GM18909 (cell line): ENCODE measurements around the gene PMP22.

Source experiments
- ATAC-seq: cut with Tn5 transposase; IDR thresholded peaks from one replicate; pipeline ENCODE4 v1.9.1; 2021; ENCODE audit warnings: mild to moderate bottlenecking; ENCODE audit not compliant: unreplicated experiment, poor library complexity

PMP22 gene

DNA sequence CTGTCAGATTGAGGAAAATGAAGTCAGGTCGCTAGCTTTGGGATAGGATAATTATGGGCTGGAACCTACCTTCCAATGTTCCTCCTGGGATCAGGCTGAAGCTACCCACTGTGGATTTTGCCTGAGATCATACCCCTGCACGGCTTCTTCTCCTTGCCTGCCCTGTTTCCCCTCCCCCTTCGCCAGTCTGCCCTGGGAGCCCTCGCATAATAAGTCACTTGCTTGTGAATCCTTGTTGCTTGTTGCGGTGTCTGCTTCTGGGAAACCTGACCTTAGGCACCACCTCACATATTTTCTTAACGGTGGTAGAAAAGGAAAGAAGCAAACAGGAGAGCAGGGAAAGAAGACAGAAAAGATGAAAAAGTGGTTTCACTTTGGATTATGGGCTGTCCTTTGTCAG lies 13.3 kb upstream of the PMP22 start:
- no peak for ATAC-seq

GRCh38 chr17:15274017-15274416 lies 8.9 kb upstream of the PMP22 start:
- ATAC-seq: no peak

DNA sequence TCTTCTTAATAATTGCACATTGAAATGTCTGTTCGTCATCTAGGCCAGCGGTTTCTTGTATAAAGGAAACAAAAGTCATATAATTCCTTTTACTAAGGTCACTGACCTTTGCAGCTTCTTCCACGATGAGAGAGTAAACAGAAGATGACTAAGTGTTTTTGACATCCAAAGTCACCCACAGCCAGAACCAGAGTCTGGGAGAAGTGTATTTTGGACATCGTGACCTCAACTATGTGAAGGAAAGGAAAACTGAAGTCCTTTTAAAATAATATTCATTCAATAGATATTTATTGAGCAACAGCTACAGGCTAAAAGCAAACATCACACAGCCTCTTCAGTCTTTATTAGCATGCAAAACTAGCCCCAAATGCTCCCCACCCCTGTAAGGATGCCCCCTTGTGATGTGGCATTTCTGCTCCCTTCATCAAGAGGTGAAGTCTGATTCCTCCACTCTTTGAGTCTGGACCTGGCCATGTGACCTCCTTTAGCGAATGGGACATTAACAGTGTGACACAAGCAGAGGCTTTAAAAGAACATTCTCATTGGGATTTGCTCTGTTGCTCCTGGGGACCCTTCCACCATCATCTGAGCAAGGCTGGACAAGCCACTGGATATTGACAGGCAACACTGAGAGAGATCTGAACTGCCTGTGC lies 8.1 kb upstream of the PMP22 start:
- ATAC-seq: no peak

- no peak for ATAC-seq
Measured at GRCh38 chr17:15271741-15272140, 6.6 kb upstream of the PMP22 start.

- no peak for ATAC-seq
Measured at GRCh38 chr17:15270628-15271381, 5.7 kb upstream of the PMP22 start.

DNA sequence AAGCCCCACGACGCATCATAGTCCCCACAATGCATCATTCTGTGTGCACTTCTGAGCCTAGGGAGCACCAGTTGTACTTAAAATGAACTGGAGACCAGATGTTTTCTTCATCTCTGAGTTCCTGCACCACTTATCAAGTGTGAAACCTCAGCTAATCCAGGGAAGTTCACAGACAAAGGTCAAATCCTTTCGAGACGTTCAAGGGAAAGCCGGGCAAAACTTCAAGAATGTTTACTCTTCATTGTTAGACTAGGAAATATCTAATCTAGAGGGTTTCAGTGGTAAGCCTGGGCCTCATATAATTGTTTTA lies 4.6 kb upstream of the PMP22 start:
- ATAC-seq: no peak

- ATAC-seq: no peak
Measured at GRCh38 chr17:15269087-15269779, 4.1 kb upstream of the PMP22 start.

GRCh38 chr17:15268461-15268860 lies 3.3 kb upstream of the PMP22 start:
- ATAC-seq: no peak

DNA sequence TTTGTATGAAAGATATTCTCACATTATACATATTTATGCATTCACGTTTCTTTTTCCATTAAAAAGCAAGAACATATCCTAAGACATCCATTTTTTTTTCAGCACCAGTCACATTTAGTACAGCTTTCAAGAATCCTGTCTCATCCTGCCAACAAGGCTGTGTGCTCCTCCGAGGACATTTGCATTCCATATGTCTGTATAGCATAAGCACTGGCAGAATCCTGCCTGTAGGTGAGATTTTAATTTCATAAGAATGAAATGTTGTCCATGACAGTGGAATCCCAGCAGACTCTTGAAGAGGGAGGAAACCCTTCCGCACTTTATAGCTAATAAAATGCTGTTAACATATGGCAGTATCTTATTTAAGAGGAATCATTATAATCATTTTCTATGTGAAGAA lies 2.9 kb upstream of the PMP22 start:
- ATAC-seq: no peak

DNA sequence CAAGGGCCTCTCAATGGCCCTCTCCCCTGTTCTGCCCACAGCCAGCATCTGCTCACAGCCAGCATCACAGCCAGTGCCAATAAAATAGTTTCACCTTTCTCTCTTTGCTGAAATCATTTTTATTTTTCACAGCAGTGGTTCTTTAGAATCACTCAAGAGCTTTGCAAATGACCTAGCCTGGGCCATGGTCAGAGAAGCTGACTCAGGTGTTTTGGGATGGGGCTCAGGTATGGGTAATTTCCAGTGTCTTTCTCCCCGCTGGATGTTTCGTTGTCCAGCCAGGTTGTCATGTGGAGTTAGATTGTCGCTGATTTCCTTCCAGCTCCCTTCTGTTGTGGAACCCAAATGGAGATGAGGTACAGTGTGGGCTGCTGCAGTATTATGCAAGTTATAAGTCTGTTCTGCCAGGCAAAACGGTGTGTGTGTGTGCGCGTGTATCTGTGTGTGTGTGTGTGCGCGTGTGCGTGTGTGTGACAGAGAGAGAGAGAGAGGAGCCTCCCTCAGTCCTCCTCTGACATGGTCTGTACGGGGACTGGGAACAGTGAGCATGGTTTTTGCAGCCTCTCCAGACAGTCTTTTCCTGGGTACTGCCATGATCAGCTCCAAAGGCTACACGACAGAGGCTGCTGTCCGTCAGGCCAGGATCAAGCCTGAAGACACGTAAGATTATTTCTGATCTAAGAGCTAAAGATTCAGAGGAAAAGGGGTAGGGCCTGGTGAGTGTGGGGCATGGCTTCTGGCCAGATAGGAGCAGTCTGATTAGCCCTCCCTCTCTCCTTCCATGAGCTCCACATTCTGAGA lies 1.4 kb upstream of the PMP22 start:
- ATAC-seq: no peak

DNA sequence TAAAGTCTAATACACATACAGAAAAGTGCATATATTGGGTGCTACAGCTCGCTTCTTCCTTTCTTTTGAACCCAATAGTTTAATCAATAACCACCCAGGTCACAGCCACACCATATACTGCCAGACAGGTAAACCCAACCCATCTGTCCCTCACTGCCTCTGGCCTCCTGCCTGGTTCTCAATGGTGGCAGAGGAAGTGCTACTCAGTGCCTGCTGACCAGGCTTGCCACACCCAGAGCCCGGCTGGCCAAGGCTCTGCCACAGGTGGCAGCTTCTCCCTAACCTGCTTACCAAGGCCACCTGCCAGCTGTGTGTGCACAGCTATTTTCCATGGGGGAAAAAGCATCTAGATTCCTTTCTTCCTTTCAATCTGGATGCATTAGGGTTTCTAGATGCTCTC lies 584 bp downstream of the PMP22 start:
- ATAC-seq: no peak

- ATAC-seq: no peak
Measured at GRCh38 chr17:15263680-15264079, 1.4 kb downstream of the PMP22 start.

DNA sequence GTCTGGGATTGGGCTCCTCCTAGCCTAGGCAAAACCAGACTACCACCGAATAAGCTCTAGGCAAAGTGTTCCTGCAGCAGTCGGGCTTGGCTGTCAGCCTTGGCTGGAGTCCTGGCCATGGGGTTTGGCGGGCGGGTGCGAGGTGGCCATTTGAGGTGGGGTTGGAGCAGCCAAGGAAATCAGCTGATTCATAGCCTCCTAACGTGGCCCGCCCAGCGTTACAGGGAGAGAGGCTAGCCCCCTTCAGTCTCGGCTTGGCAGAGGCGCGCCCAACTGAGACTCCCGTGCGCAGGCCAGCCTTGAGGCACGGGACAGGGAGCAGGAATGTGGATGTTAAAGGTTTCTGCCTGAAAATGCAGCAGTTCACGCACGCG lies 1.9 kb downstream of the PMP22 start:
- no peak for ATAC-seq

- no peak for ATAC-seq
Measured at GRCh38 chr17:15262291-15263205, 2.6 kb downstream of the PMP22 start.

DNA sequence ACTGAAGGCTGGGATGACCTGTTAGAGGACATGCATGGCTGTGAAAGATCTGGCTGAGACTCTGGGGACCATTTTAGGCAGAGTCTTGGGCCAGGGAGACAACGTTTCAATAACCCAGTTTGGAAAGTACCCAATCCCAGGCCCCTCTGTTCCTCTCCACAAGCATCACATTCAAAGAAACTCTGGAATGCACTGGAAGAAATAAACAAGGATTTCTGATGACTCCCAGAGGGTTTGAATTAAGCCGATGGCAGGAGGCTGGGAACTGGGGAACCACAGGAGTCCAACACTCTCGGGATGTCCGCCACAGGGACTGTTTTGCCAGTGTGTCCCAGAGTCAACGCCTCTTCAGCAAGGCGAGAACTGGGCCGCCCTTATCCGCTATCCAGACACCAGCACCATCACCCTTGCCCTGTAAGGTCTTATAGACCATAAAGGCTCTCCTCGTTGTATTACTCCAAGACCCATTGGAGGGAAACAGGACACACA lies 3.3 kb downstream of the PMP22 start:
- ATAC-seq: no peak

- no peak for ATAC-seq
Measured at GRCh38 chr17:15261258-15261801, 3.8 kb downstream of the PMP22 start.

- no peak for ATAC-seq
Measured at GRCh38 chr17:15260376-15261257, 4.5 kb downstream of the PMP22 start.

- ATAC-seq: no peak
Measured at GRCh38 chr17:15257796-15258512, 7.2 kb downstream of the PMP22 start.
